Colonic mucosa (tissue), 4 donors: Measurements from ENCODE around the gene IYD. TPM values are rescaled to one million over a fixed set of nuclear protein-coding genes. Genes with fewer than 3 reads are reported as not detected.

Source experiments
- DNase-seq: peaks from one replicate; pipeline ENCODE4 v3.0.0-alpha.2; 2020
- H3K27ac ChIP-seq: fragments of 200-600 bp; one replicate; pipeline ENCODE4 v1.8.0; 2021
- H3K27me3 ChIP-seq: fragments of 200-600 bp; one replicate; pipeline ENCODE4 v1.8.0; 2021
- H3K36me3 ChIP-seq: fragments of 200-600 bp; one replicate; pipeline ENCODE4 v1.8.0; 2021
- H3K4me1 ChIP-seq: fragments of 200-600 bp; one replicate; pipeline ENCODE4 v1.8.0; 2021; ENCODE audit warnings: mild to moderate bottlenecking
- H3K4me3 ChIP-seq: fragments of 200-600 bp; one replicate; pipeline ENCODE4 v1.8.0; 2021
- H3K9ac ChIP-seq, 2 donors: one replicate each; pipeline ENCODE4 v1.7.0; 2013; ENCODE audit warnings: control low read depth in 2 of 2, low read depth in 2 of 2, low read length in 2 of 2
- H3K9me3 ChIP-seq: fragments of 200-600 bp; one replicate; pipeline ENCODE4 v1.8.0; 2021
- intact Hi-C: fragments of 100-400 bp; cut with DNase I; formaldehyde crosslinking; loops from one replicate; pipeline ENCODE4 v1.14.1; 2022
- total RNA-seq, 2 donors: library from RNA; stranded (reverse); fragmentation: NEBNext Ultra II Directional in 1 of 2; extraction: Animal tissue kit (Norgen Biotek cat#: 25700) in 1 of 2; gene quantifications; one replicate each; pipeline ENCODE4 v1.2.1, GENCODE V29; 2021
- TF ChIP-seq, protein P1 (sequence below): fragments of 200-600 bp; IDR thresholded peaks from one replicate; pipeline ENCODE4 v1.8.0; 2022; ENCODE audit warnings: antibody characterized with exemption, mild to moderate bottlenecking
- donor health status: healthy.
- donor health status: DM: no; HTN: no; CAD: no.
- donor health status: DM: no; HTN: no; CAD: no.

IYD gene
- total RNA-seq, 2 donors from 2014 or later, result 8.7 to 10.4 TPM

DNA sequence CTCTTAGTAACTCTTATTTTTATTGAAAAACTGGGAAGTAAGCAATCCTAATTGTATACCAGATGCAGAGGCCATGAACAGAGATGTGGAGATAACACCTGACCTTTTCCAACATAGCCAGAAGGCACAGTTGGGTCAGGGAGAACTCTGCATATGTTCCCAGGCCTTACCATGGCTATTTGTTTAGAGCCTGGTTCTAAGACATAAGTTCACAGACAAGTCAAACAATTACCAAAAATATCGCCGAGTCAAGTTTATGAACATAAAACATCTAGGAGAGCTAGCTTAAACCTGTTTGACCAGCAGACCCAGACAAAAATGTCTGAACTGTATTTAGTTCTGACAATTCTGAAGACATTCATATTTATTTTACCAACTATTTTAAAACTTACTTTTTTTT lies 26.7 kb upstream of the IYD start:
- TF ChIP-seq, protein P1, sequence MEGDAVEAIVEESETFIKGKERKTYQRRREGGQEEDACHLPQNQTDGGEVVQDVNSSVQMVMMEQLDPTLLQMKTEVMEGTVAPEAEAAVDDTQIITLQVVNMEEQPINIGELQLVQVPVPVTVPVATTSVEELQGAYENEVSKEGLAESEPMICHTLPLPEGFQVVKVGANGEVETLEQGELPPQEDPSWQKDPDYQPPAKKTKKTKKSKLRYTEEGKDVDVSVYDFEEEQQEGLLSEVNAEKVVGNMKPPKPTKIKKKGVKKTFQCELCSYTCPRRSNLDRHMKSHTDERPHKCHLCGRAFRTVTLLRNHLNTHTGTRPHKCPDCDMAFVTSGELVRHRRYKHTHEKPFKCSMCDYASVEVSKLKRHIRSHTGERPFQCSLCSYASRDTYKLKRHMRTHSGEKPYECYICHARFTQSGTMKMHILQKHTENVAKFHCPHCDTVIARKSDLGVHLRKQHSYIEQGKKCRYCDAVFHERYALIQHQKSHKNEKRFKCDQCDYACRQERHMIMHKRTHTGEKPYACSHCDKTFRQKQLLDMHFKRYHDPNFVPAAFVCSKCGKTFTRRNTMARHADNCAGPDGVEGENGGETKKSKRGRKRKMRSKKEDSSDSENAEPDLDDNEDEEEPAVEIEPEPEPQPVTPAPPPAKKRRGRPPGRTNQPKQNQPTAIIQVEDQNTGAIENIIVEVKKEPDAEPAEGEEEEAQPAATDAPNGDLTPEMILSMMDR, result no peak

DNA sequence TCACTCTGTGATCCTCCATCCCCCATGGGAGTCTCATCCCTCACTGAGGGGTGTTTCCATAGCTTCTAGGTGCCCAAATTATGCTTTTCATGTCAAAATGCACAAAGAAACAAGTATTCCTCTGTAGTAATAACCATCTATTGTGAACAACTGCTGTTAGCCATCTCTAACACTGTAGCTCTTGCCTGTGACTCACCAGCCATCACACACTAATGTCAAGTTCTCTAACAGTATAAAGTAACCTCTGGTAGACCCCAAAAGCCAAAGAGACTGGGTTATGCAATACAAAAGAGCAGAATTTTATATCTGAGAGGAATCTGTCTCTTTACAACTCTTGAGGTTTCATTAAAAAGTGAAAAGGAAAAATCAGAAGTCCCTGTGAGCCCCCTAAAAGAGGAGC lies 25.4 kb upstream of the IYD start:
- intact Hi-C loops, result no loop called here
- no peak overlapping the region for H3K9ac ChIP-seq

More for the DNA sequence above, 26.7 kb upstream of the IYD start:
- Histone ChIP-seq H3K27me3 (no peaks in the 10 kb centered on the region), H3K4me1 (no peaks in the 10 kb centered on the region), H3K36me3 (no peaks in the 10 kb centered on the region), H3K9ac (no peak overlapping the region), H3K4me3 (no peak overlapping the region), H3K27ac (no peak overlapping the region), H3K9me3 (no peaks in the 10 kb centered on the region)
- no peak for DNase-seq
- intact Hi-C loops, result no loop called here

DNA sequence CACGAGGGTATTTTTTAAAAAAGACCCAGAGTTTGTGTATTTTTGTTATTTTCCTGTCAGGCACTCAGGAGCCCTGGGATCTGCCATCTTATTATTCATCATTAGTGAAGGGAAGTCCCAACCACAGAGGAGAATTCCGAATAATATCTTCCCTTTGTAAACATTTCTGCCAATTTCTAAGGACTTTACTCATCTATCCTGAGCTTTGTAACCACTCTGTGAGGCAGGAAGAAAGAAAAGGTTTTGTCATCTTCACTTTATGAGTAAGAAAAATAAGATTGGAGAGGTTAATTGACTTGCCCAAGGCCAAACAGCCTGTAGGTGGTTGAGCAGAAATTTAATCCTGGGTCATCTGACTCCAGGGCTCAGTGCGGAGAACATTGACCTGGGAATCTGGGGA lies 23.0 kb upstream of the IYD start:
- TF ChIP-seq, protein P1, result no peak
- Histone ChIP-seq H3K4me1 (no peaks in the 10 kb centered on the region), H3K4me3 (no peak overlapping the region), H3K9ac (no peak overlapping the region), H3K27me3 (no peaks in the 10 kb centered on the region), H3K27ac (no peak overlapping the region), H3K9me3 (no peaks in the 10 kb centered on the region), H3K36me3 (no peaks in the 10 kb centered on the region)
- intact Hi-C loops, result no loop called here
- no peak for DNase-seq

More for the DNA sequence above, 25.4 kb upstream of the IYD start:
- no peaks in the 10 kb centered on the region for H3K27me3 ChIP-seq
- no peak overlapping the region for H3K27ac ChIP-seq
- DNase-seq, result no peak
- TF ChIP-seq, protein P1, result no peak
- no peaks in the 10 kb centered on the region for H3K36me3 ChIP-seq
- no peak overlapping the region for H3K4me3 ChIP-seq
- no peaks in the 10 kb centered on the region for H3K9me3 ChIP-seq
- no peaks in the 10 kb centered on the region for H3K4me1 ChIP-seq

DNA sequence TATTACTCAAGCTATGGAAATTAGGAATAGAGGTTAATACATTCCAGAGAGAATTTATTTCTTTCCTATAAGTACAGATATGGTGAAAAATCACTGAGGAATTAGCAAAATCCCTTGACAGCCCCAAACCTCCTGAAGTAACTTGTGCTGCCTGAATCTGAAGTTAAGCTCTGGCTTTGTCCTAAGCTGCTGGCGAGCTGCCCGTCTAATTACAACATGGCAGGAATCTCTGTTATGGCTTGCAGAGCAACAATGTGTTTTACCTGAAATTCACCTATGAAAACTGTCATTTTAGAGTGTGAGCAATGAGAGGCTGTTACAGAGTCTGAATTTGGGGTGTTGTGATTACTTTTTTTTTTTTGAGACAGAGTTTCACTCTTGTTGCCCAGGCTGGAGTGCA lies 22.5 kb upstream of the IYD start:
- Histone ChIP-seq H3K4me1 (no peaks in the 10 kb centered on the region), H3K4me3 (no peak overlapping the region), H3K27ac (no peak overlapping the region), H3K9ac (no peak overlapping the region), H3K9me3 (no peaks in the 10 kb centered on the region), H3K36me3 (no peaks in the 10 kb centered on the region), H3K27me3 (no peaks in the 10 kb centered on the region)
- intact Hi-C loops, result no loop called here
- no peak for DNase-seq
- TF ChIP-seq, protein P1, result no peak

DNA sequence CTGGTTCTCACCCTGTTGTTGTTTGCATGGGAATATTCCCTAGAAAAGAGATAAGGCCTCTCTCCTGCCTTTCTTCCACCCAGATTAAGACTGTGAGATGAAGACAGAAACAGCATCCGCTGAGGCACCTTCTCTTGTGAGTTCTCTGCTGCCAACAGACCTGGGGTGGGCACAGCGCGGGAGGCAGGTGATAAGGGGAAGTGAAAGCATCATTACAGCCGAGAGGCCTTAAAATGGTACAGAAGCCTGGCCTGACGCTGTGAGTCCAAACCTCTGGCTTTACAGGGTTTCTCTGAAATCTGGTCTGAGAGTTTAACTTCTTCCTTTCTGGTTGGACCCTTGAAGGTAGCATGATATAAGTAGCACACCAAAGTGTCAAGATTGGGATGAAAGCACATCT lies 21.0 kb upstream of the IYD start:
- TF ChIP-seq, protein P1, result no peak

DNA sequence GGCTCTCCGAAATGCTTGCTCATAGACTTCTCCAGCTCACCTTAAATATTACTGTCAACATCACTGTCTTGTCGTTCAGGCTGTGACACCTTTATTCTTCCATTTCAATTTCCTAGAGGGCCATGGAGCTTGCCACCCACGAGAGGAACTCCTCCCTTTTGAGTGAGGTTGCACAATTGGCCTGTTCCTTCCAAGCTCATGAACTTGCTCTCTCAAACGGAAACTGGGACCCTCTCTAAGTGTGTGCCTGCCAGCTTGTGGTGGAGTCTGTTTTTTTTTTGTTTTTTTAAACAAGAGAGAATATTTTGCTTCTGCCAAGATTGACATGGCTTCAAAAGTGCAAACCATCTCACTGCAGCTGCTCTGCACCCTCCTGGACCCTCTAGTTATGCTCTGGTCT lies 19.3 kb upstream of the IYD start:
- no peaks in the 10 kb centered on the region for H3K36me3 ChIP-seq
- H3K4me3 ChIP-seq, result no peak overlapping the region
- H3K9me3 ChIP-seq, result no peaks in the 10 kb centered on the region
- TF ChIP-seq, protein P1, result no peak
- intact Hi-C loops, result no loop called here
- no peaks in the 10 kb centered on the region for H3K27me3 ChIP-seq
- no peak overlapping the region for H3K27ac ChIP-seq
- no peak for DNase-seq
- no peak overlapping the region for H3K9ac ChIP-seq
- H3K4me1 ChIP-seq, result no peaks in the 10 kb centered on the region

More for the DNA sequence above, 21.0 kb upstream of the IYD start:
- no peak for DNase-seq
- H3K4me3 ChIP-seq, result no peak overlapping the region
- no peak overlapping the region for H3K27ac ChIP-seq
- no peaks in the 10 kb centered on the region for H3K4me1 ChIP-seq
- no peak overlapping the region for H3K9ac ChIP-seq
- intact Hi-C loops, result no loop called here
- H3K27me3 ChIP-seq, result no peaks in the 10 kb centered on the region
- H3K9me3 ChIP-seq, result no peaks in the 10 kb centered on the region
- H3K36me3 ChIP-seq, result no peaks in the 10 kb centered on the region
